GM15510 (cell line): Measurements from ENCODE around the gene INO80E.
A peak's percentile ranks its signal among the peaks of the same experiment; 100 is the strongest.

Experiments
- POLR2A ChIP-seq: IDR thresholded peaks from 3 replicates; pipeline ENCODE4 v1.6.1; 2011; ENCODE audit warnings: borderline replicate concordance; ENCODE audit not compliant: insufficient read length; ENCODE audit errors: extremely low read depth

INO80E gene

DNA sequence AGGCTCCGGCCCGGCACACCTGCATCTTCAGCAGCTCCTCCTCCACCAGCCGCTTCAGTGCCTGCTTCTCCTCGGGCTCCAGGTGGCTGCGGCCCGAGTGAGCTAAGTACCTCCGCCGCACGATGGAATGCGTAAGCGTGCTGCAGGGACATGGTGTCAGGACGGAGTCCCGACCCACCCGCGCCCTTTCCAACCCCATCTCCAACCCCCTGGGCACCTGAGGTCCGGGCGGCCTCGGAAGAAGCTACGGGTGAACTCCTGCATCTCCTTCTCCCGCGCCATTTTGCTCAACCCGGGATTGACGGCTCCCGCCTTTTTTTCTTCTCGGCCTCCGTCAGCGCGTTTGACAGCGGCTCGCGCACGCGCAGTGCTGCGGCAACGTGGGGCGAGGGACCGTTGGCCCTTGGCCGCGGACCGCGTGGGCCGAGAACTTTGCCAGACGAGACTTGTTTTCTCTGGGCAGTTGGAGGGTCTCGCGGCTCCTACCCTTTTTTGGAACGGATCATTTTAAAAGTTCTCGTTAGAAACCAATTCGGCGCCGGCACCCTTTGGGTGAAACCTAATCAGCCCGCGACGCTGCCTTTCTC is 624 bp upstream of the INO80E start, which contains the start of gene HIRIP3:
Gene HIRIP3 (minus strand): TSS at position 294 of the 587 bp plus-strand sequence. CDS start 12 bp downstream, at position 282.
- peak; percentile 39 for TF ChIP-seq POLR2A

GRCh38 chr16:29996766-29997250 is 767 bp downstream of the INO80E start:
- TF ChIP-seq POLR2A, result no peak

DNA sequence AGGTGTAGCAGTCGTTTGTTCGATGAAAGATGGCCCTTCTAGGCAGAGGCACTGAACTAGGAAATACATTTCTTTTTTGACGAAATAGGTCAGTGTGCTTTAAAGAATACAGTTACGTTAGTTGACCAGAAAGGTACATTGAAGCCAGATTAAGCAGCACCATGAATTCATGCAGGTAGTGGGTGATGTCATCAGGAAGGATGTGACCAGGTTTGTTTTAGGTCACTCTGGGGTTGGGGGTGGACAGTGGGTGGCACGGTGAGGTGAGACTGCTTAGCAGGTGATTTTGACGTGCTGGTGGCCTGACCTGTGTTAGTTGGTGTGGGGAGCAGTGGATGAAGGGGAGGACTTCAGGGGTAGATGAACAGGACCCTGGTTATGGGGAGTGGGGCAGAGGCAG is 3.6 kb downstream of the INO80E start:
- TF ChIP-seq POLR2A, result no peak

- TF ChIP-seq POLR2A, result no peak
Measured at GRCh38 chr16:30000735-30001631, 4.9 kb downstream of the INO80E start.

DNA sequence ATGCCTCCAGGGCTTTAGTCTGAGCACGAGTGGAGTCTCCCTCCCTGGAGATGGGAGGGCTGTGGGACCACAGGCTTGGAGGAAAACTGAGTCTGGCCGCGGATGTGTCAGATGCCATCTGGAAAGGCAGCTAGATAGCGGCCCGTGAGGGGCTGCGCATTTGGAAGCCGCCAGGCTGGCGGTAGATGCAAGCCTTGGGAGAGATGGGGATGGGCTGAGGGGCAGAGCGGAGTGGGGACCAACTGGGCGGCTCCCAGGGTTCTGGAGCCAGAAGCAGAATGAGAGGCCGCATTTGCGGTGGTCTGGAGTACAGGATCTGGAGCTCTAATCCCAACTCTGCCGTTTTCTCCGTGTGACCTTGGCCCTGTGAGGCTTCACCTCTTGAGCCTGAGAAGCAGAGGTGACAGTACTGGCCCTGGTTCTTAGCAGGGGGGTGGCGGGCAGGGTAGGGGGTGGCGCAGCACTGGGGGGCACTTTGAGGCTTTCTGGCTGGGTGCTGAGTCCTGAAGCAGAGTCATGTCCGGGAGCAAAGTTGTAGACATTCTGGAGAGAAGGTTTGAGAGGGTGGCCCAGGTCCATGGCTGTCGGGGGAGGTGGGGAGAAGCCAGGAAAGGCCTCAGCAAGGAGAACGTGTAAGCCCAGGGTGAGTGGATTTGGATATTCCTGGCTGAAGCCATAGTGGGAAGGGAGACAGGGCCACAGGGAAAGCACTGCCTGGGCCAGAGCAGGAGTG is 6.7 kb downstream of the INO80E start:
- TF ChIP-seq POLR2A, result no peak

GRCh38 chr16:30003670-30004423 is 7.8 kb downstream of the INO80E start:
- no peak for TF ChIP-seq POLR2A

DNA sequence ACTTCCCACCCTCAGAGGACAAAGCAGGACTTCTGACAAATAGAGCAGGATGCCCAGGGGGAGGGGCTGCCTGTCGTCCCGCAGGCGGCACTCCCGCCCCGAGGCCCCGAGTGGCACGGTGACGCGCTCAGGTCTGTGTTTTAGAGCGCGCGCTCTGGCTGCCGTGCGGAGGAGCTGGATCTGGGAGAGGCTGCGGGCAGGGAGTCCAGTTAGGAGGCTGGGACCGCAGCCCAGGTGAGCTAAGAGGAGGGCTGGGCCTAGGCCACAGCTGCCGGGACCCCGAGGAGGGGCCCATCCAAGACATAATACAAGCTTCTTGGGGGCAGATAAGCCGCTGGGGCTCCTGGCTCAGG is 8.4 kb downstream of the INO80E start:
- no peak for TF ChIP-seq POLR2A

DNA sequence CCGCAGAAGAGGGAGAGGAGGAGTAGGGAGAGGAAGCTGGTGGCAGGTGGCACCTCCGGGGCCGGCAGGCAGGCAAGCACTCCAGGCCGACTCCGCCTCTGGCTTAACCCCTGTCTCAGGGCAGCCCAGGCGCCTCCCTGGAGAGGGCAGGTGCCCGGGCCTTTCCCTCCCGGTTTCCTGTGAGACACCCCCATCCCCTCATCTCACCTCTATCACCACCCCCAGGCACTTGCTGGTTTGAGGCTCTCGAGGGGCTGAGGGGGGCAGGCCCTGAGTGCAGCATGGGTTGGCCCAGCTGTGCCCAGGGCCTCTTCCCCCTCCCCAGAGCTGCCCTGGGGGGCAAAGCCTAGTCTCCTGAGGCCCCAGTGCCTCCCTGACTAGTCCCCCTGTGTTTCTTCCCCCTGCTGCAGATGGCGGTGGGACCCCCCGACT is 8.8 kb downstream of the INO80E start:
- TF ChIP-seq POLR2A, result no peak

DNA sequence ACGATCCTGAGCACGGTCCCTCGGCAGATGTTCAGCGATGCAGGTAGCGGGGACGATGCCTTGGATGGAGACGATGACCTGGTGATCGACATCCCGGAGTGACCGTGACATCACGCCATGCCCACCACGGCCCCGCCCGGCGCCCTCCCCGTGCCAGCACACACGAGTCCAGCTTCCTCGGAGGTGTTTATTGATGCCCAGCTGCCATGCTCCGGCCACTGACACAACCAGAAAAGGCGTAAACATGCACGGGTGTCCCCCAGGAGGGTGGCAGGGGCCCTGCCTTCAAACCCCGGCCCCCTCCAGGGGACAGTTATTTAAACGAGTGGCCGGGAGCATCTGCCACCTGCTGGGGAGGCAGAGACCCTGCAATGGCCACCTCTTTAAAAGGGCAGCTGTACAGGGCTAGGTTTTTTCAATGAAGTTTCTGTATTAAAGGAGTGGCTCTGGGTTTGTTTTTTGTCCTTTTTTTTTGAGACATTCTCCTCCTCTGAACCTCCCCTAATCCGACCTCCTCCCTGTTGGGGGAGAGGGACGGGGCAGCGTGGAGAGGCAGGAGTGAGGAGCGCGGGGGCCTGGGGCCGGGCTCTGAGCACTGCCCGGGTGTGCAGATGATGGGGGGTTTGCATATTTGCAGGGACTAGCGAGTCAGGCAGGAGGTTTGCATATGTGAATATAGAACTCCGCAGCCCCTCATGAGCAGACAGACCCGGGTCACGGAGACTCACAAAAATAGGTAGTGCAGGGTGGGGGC is 9.5 kb downstream of the INO80E start:
- TF ChIP-seq POLR2A, result peak; percentile 10

DNA sequence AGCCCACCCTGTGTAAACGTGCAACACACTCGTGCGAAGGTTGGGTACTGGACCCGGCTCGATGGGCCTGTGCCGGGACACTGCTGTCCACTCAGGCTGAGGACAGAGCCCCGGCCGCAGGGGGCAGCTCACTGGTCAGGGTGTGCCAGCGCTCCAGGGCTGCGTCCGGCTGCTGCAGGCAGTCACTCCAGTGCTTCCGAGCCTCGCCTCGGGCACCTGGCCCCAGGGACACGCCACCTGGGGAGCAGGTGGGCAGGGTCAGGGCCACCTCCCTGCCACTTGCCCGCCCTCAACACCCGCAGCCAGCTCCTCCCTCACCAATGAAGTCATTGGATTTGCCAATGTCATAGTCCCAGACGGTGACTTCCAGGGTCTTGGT is 10.0 kb downstream of the INO80E start:
- TF ChIP-seq POLR2A, result no peak

GRCh38 chr16:30006659-30007377 is 10.8 kb downstream of the INO80E start:
- TF ChIP-seq POLR2A, result no peak

DNA sequence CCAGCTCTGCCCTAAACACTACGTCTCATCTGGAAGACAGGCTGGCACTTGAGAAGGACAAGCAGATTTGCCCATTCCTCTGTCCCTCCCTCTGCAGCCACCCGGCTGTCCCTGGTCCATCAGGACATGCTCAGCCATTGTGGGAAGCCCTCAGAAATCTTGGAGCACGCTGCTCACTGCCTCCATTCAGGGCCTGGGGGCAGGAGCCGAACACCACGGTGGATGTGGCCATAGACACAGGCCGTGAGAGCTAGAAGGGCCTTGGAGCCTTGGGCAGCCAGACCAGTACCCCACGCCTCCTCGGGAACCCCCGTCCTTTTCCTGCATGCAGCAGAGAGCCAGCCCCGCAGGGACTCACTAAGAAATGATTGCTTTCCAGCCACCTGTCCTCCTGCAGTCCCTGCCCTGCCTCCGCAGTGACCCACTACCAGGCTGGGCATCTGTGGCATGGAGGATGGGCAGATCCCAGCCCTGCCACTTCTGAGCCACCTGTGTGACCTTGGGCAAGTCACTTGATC is 11.4 kb downstream of the INO80E start:
- TF ChIP-seq POLR2A, result no peak
